GM18507 (cell line): ENCODE measurements around the gene CPNE4.

Source experiments
- DNase-seq: peaks from one replicate; pipeline ENCODE4 v3.0.0; 2011; ENCODE audit warnings: low read depth; ENCODE audit not compliant: insufficient read length; ENCODE audit errors: extremely low spot score
- FAIRE-seq: peaks from 2 replicates; lab custom pipeline; 2011; peaks lifted over from hg19 to GRCh38; lab: Jason Lieb, UNC

CPNE4 gene

DNA sequence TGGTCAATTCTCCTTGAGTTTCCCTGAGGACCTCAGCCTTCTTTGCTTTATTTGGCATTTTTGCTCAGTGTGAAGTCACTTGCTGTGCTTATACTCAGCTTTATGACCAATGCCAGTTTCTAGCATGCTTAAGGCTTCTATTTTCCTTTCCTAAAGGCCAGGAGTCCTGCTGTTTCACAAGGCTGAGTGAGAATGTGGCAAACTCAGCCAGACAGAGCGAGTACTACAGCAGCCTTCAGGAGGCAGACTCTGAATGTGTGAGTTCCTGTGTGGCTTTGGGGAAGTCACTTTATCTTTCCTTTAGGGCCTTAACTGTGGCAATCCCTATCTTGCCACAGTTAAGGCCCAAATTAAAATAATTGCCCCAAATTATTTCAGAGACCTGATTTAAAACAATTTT, 318.8 kb downstream of the CPNE4 start:
- DNase-seq, result no peak
- peak; percentile 77 for FAIRE-seq

DNA sequence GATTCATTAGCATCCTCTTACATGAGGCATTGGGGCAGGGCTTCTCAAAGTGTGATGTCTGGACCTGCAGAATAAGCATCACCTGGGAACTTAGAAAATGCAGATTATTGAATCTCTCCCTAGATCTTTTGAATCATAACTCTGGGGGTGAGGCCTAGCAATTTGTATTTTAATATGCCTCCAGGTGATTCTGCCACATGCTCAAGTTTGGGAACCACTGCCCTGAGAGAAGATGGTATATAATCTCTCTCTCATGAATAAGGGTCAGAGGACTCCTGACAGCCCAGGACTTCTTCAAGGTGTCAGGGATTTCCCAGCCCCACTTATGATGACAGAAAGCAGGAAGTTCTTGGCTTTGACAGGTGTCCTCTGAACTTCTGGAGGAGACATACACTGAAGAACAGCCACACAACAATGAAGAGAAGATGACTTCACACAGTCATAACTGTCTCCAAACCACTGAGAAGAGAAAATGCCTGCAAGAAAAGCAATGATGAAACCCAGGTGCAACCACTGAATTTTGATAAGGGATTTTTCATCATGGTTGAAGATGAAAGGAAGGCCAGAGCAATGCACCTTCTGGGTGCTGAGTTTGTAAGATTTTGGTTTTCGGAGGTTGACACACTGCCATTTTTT, 320.1 kb downstream of the CPNE4 start:
- FAIRE-seq, result peak; percentile 92
- DNase-seq, result peak; percentile 20

- no peak for DNase-seq
- FAIRE-seq, result no peak
Observed at GRCh38 chr3:131713416-131714123, 321.2 kb downstream of the CPNE4 start.

GRCh38 chr3:131712662-131713061, 322.2 kb downstream of the CPNE4 start:
- no peak for DNase-seq
- FAIRE-seq, result no peak

DNA sequence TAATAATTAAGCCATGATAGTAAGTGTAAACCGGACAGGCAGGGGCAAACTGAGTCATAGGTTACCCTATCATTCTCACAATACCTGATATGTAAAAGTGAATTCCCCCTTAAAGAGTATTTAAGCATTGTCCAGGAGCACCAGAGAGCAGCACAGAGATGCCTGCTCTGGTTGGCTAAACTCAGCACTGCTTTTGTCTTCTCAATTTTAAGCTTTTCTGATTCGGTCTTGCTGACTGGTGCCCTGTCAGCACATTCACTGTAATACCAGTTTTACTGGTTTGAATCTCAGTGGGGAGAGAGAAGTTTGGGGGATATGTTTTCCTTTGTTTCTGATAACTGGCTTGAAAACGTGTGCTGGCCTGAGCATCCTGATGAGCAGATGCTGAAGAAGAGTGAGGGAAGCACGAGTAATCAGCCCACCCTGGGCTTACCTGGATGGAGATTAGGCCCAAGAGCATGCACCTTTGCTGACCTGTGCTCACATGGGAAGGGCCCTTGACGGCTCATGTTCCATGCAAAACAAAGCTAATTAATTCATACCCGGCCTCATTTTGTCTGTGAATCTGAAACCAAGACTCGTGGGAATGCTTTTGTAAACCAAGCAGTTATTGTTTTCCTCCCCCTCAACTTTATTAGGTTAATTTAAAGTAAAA, 323.6 kb downstream of the CPNE4 start:
- peak; percentile 54 for FAIRE-seq
- DNase-seq, result no peak

- DNase-seq (no peak), FAIRE-seq (no peak)
Observed at GRCh38 chr3:131708241-131708640, 326.6 kb downstream of the CPNE4 start.

DNA sequence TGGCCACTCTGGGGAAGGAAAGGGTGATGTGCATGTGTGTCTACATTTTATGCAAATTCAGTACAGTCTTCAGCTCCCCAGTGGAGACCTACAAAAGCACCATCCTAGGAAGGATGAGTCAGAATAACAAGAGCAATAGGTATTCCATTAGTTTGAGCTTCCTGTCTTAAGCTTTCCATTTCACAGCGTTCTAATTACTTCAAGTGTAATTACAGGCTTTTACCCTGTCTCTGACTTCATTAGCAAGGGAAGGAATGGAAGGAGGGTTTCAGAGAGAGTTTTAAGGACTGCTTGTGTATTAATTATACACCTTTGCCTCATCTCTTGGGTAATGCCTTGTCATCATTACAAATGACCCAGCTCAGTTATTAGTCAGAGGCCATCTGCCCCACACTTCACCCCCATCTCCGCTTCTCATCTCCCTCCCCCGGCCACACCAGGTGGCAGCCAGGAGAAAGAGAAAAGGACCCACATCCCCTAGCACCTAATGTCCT, 329.2 kb downstream of the CPNE4 start:
- peak; percentile 80 for FAIRE-seq
- DNase-seq, result no peak

DNA sequence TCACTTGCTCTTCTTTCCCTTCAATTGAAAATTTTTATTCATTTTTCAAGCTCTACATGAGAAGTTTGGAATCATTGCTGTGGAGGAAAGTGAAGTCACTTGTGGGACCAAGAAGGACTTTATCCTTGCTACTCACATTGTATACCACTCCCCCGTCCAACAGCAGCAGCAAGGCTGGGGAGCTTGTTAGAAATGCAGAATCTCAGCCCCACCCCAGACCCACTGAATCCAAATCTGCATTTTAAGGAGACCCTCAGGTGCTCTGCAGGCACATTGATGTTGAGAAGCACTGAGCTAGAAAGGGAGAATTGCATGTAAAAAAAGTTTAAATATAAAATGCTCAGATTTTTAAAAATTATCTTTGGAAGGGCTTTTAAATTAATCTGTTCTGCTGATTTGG, 329.7 kb downstream of the CPNE4 start:
- DNase-seq, result no peak
- FAIRE-seq, result no peak

DNA sequence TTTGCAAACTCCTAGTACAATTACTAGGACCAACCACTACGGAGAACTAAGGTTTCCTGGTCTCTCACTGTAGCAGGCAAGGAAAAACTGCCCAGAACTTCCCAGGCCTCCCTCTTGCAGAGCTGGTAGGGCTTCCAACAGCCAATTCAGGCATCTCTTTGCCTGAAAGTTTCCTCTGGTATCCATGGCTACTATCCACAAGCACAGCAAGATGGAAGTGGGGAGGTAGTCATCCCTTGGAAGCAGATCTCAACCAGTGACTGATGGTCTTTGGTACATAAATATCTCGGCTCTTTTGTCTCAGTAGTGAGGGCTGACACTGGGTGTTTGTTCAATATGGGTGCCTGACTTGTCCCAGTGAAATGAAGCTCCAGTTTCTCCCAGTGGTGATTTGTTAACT, 330.7 kb downstream of the CPNE4 start:
- peak; percentile 36 for FAIRE-seq
- DNase-seq, result no peak

GRCh38 chr3:131702146-131702545, 332.7 kb downstream of the CPNE4 start:
- FAIRE-seq, result no peak
- DNase-seq, result no peak

GRCh38 chr3:131701153-131701770, 333.6 kb downstream of the CPNE4 start:
- no peak for DNase-seq

GRCh38 chr3:131699001-131699400, 335.8 kb downstream of the CPNE4 start:
- no peak for FAIRE-seq
- DNase-seq, result no peak

More at GRCh38 chr3:131701153-131701770, 333.6 kb downstream of the CPNE4 start:
- FAIRE-seq, result no peak

DNA sequence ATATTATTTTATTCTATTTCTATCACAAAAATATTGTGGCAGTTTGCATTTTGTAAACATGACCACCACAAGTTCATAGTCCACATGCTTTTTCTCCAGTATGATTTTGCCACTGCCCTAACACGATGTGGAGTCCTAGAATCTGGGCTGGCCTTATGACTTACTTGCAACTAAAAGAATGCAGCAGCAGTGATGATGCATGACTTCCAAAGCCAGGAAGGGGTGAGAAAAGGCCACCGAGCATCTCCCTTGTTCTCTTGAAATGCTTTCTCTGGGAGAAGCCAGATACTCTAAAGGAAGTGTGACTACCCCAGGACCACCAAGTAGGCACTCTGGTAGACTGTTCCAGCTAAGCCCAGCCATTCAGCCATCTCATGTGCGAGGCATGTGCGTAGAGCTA, 340.4 kb downstream of the CPNE4 start:
- no peak for DNase-seq
- no peak for FAIRE-seq

DNA sequence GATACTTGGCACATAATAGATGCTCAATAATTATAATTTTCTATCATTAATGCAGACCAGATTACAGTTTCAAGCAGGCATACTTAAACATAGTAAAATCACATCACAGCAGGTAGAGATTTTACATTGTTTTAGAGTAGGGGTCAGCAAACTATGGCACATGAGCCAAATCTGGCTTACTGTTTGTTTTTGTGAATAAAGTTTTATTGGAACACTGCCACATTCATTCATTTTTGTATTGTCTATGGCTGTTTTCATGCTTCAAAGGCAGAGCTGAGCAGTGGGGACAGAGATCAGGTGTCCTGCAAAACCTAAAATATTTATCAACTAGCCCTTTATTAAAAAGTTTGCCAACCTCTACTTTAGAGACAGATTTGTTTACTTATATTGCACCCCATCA, 342.5 kb downstream of the CPNE4 start:
- FAIRE-seq, result no peak
- DNase-seq, result no peak

GRCh38 chr3:131690800-131691199, 344.0 kb downstream of the CPNE4 start:
- FAIRE-seq, result peak; percentile 21
- no peak for DNase-seq

- no peak for FAIRE-seq
Observed at GRCh38 chr3:131688370-131688769, 346.4 kb downstream of the CPNE4 start.

GRCh38 chr3:131669600-131669999, 365.2 kb downstream of the CPNE4 start:
- DNase-seq (no peak), FAIRE-seq (no peak)

More at GRCh38 chr3:131688370-131688769, 346.4 kb downstream of the CPNE4 start:
- no peak for DNase-seq

DNA sequence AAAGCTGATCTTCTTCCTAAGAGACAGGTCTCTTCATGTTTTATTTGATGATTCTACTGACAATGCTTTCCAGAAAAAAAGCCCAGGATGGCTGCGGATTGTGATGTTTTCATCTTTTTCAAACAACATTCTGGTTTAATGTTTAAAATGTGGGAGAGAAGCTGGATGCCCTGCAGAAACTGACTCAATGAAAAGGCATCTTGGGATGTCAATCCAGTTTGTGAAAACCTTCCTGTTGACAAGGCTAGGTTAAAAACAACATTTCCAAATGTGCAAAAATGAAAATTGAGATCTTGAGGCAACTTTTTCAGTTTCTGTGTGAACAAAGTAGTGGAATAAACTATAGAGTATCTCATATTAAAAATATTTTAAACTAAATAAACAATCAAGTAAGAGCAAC, 376.0 kb downstream of the CPNE4 start:
- FAIRE-seq, result no peak
- DNase-seq, result no peak

- no peak for DNase-seq
- FAIRE-seq, result no peak
Observed at GRCh38 chr3:131658115-131658514, 376.7 kb downstream of the CPNE4 start.

DNA sequence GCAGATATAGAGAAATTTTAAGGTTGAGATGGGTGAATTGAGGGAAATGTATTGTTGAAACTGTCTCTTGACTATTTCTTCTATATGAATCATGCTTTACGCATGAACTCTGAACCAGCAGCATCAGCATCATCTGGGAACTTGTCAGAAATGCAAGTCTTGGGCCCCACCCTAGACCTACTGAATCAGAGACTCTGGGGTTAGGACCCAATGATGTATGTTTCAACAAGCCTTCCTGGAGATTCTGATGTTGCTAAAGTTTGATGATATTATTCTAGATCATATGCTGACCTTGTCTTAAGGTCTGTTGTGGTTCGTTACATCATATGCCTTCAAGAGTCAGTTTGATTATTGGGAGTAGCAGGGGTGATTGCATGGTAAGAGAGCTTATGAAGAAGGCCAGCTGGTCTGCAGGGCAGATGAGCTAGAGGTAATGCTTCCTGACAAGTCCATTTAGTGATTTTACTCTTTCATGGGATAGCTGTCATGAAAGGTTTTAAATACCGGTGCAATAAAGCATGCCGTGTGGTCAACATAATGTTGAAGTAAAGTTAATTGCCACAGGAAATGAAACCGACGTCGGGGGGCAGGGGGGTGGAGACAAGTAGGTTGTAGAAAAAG, 379.6 kb downstream of the CPNE4 start:
- no peak for FAIRE-seq
- DNase-seq, result no peak
